SH-SY5Y (cell line): ENCODE measurements around the gene OGFOD3.

Experiments
- GATA2 ChIP-seq: IDR thresholded peaks from 2 replicates; pipeline ENCODE4 v1.6.1; 2011; ENCODE audit warnings: mild to moderate bottlenecking, low read depth, low read length
- GATA3 ChIP-seq: IDR thresholded peaks from 2 replicates; pipeline ENCODE4 v1.6.1; 2011; ENCODE audit warnings: low read depth, mild to moderate bottlenecking, low read length, moderate library complexity

DNA sequence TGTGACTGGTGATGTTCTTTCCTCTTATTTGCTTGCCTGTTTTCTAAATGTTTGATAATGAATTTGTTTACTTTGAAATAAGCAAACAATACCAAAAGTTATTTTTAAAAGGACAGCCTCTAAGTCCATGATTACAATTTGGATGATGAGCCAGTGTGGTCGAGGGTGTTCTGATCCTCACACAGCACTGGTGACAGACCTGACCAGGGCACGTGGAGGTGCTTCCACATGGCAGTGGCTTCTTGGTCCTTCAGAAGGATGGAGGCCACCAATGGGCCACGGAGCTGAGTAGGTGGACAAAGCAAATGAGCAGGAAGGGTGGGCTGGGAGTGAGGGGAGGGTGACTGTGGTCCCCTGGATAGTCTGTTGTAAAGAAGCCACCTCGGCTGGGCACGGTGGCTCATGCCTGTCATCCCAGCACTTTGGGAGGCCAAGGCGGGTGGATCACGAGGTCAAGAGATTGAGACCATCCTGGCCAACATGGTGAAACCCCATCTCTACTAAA is 63.5 kb downstream of the OGFOD3 start:
- no peak for TF ChIP-seq GATA2
- no peak for TF ChIP-seq GATA3
